Sigmoid colon (tissue), 7 donors: ENCODE measurements around the gene SNCAIP. TPM values are rescaled to one million over a fixed set of nuclear protein-coding genes. Genes with fewer than 3 reads are reported as not detected.
A peak's percentile ranks its signal among the peaks of the same experiment; 100 is the strongest.

Experiments
- DNase-seq: peaks from one replicate; pipeline ENCODE4 v3.0.0-alpha.2; 2019
- H3K27ac ChIP-seq, 4 donors: fragments of 200-600 bp; sonication (generic); one replicate each; pipeline ENCODE4 v1.5.1; 2016 to 2019; ENCODE audit warnings: mild to moderate bottlenecking in 1 of 4
- H3K27me3 ChIP-seq, 3 donors: fragments of 200-600 bp; sonication (generic); one replicate each; pipeline ENCODE4 v1.5.1; 2019; ENCODE audit warnings: mild to moderate bottlenecking in 1 of 3
- H3K36me3 ChIP-seq, 4 donors: fragments of 200-600 bp; sonication (generic); one replicate each; pipeline ENCODE4 v1.5.1; 2016 to 2019
- H3K4me1 ChIP-seq, 4 donors: fragments of 200-600 bp; sonication (generic); one replicate each; pipeline ENCODE4 v1.5.1; 2017 to 2019
- H3K4me3 ChIP-seq, 4 donors: fragments of 200-600 bp; sonication (generic); one replicate each; pipeline ENCODE4 v1.5.1; 2017 to 2019; ENCODE audit warnings: mild to moderate bottlenecking in 2 of 4, moderate library complexity in 1 of 4
- H3K9me3 ChIP-seq, 4 donors: fragments of 200-600 bp in 3 of 4; sonication (generic) in 3 of 4; one replicate each; pipeline versions ENCODE4 v1.5.1 to v1.6.1; 2013 to 2019
- CTCF ChIP-seq, 4 experiments: fragments of 450-650 bp in 3 of 4; fragments of 200-600 bp in 1 of 4; IDR thresholded peaks; one replicate each; pipeline ENCODE4 v1.5.1; 2016 to 2019; ENCODE audit warnings: antibody characterized with exemption in 4 of 4, mild to moderate bottlenecking in 3 of 4, moderate library complexity in 2 of 4
- EP300 ChIP-seq, 4 donors: sonication (generic); formaldehyde crosslinking; IDR thresholded peaks; one replicate each; pipeline ENCODE4 v1.6.1; 2017; ENCODE audit warnings: antibody characterized with exemption in 4 of 4
- POLR2A ChIP-seq, 2 donors: fragments of 450-650 bp; IDR thresholded peaks; one replicate each; pipeline ENCODE4 v1.6.1; 2016; ENCODE audit warnings: antibody characterized with exemption in 2 of 2, mild to moderate bottlenecking in 2 of 2, moderate library complexity in 2 of 2
- POLR2AphosphoS5 ChIP-seq, 4 donors: sonication (generic); formaldehyde crosslinking; IDR thresholded peaks; one replicate each; pipeline ENCODE4 v1.6.1; 2017; ENCODE audit warnings: antibody characterized with exemption in 4 of 4
- WGBS, 2 donors: extraction: QIAGEN DNeasy Blood & Tissue Kit; methylation state at CpG; one replicate each; pipeline ENCODE4 v1.1.7; 2013; 5-methylcytosine and 5-hydroxymethylcytosine counted together
- intact Hi-C: fragments of 100-400 bp; cut with DNase I; formaldehyde crosslinking; loops from one replicate; pipeline ENCODE4 v1.15.1; 2023
- polyA plus RNA-seq, 3 donors: library from polyadenylated mRNA; stranded (reverse); fragments of 200-250 nt; gene quantifications; one replicate each; pipeline ENCODE4 v1.2.3, GENCODE V29; 2013
- total RNA-seq, 4 donors: library from RNA; depleted of rRNA; stranded (reverse); fragments of >200 nt; gene quantifications; one replicate each; pipeline ENCODE4 v1.1.0, GENCODE V29; 2016
- donor health status: healthy with polysubstance abuse.
- donor health status: Bipolar disorder and iron deficiency.
- donor health status: healthy.

SNCAIP gene
- total and polyA plus RNA-seq, 7 donors, result 1.2 to 4.3 (median 3.2) TPM; not detected in 1

- intact Hi-C loops, result no loop called here
- Histone ChIP-seq H3K4me1 (peaks cover 0 to 22% (median 10%) of the 10 kb centered on the region in 4 donors), H3K27me3 (no peaks in the 10 kb centered on the region), H3K9me3 (no peaks in the 10 kb centered on the region), H3K27ac (no peak overlapping the region), H3K4me3 (no peak overlapping the region), H3K36me3 (no peaks in the 10 kb centered on the region)
- 84 to 86% methylated on average over 2 of the region's 2 CpGs for WGBS, 2 donors
- TF ChIP-seq POLR2A (IDR thresholded peaks at IDR 0.05) (no peak), CTCF (IDR thresholded peaks at IDR 0.05) (no peak), EP300 (IDR thresholded peaks at IDR 0.05) (no peak), POLR2AphosphoS5 (IDR thresholded peaks at IDR 0.05) (no peak)
- DNase-seq, result no peak
Observed at GRCh38 chr5:122356855-122357254, 44.8 kb downstream of the SNCAIP start.

- H3K27me3 ChIP-seq, result no peaks in the 10 kb centered on the region
- no peaks in the 10 kb centered on the region for H3K9me3 ChIP-seq
- no peak overlapping the region for H3K4me3 ChIP-seq
- no peak for TF ChIP-seq POLR2A (IDR thresholded peaks at IDR 0.05)
- TF ChIP-seq EP300 (IDR thresholded peaks at IDR 0.05), result no peak
- TF ChIP-seq CTCF (IDR thresholded peaks at IDR 0.05), result no peak
- TF ChIP-seq POLR2AphosphoS5 (IDR thresholded peaks at IDR 0.05), result peak in 1 of 4 donors; percentile 44
- 42 to 54% methylated on average over 4 of the region's 4 CpGs for WGBS, 2 donors
- no peak for DNase-seq
- no peak overlapping the region for H3K27ac ChIP-seq
- H3K4me1 ChIP-seq, result peaks cover 0 to 22% (median 10%) of the 10 kb centered on the region in 4 donors
- no peaks in the 10 kb centered on the region for H3K36me3 ChIP-seq
- intact Hi-C loops, result no loop called here
Observed at GRCh38 chr5:122358372-122358979, 46.4 kb downstream of the SNCAIP start.

- Histone ChIP-seq H3K27me3 (no peaks in the 10 kb centered on the region), H3K27ac (no peak overlapping the region), H3K4me1 (peaks cover 0 to 13% (median 6%) of the 10 kb centered on the region in 4 donors), H3K9me3 (no peaks in the 10 kb centered on the region), H3K36me3 (no peaks in the 10 kb centered on the region), H3K4me3 (no peak overlapping the region)
- 91 to 95% methylated on average over 4 of the region's 4 CpGs for WGBS, 2 donors
- no peak for DNase-seq
- intact Hi-C loops, result no loop called here
- no peak for TF ChIP-seq POLR2AphosphoS5 (IDR thresholded peaks at IDR 0.05)
- no peak for TF ChIP-seq CTCF (IDR thresholded peaks at IDR 0.05)
- TF ChIP-seq POLR2A (IDR thresholded peaks at IDR 0.05), result no peak
- no peak for TF ChIP-seq EP300 (IDR thresholded peaks at IDR 0.05)
Observed at GRCh38 chr5:122362361-122362760, 50.3 kb downstream of the SNCAIP start.

- WGBS, 2 donors, result 82 to 98% methylated on average over 1 of the region's 1 CpG
- Histone ChIP-seq H3K36me3 (no peaks in the 10 kb centered on the region), H3K9me3 (no peaks in the 10 kb centered on the region), H3K4me3 (no peak overlapping the region), H3K27ac (no peak overlapping the region), H3K27me3 (no peaks in the 10 kb centered on the region), H3K4me1 (peaks cover 0 to 19% (median 5%) of the 10 kb centered on the region in 4 donors)
- no peak for DNase-seq
- TF ChIP-seq EP300 (IDR thresholded peaks at IDR 0.05) (no peak), POLR2AphosphoS5 (IDR thresholded peaks at IDR 0.05) (no peak), POLR2A (IDR thresholded peaks at IDR 0.05) (no peak), CTCF (IDR thresholded peaks at IDR 0.05) (no peak)
- intact Hi-C loops, result no loop called here
Observed at GRCh38 chr5:122363623-122364022, 51.6 kb downstream of the SNCAIP start.

- H3K36me3 ChIP-seq, result no peaks in the 10 kb centered on the region
- WGBS, 2 donors, result 93 to 96% methylated on average over 3 of the region's 3 CpGs
- no peak for TF ChIP-seq EP300 (IDR thresholded peaks at IDR 0.05)
- no peak for TF ChIP-seq POLR2AphosphoS5 (IDR thresholded peaks at IDR 0.05)
- no peak for TF ChIP-seq POLR2A (IDR thresholded peaks at IDR 0.05)
- no peak for TF ChIP-seq CTCF (IDR thresholded peaks at IDR 0.05)
- DNase-seq, result no peak
- no peak overlapping the region for H3K27ac ChIP-seq
- peaks cover 0 to 22% (median 8%) of the 10 kb centered on the region in 4 donors for H3K4me1 ChIP-seq
- H3K27me3 ChIP-seq, result no peaks in the 10 kb centered on the region
- H3K9me3 ChIP-seq, result no peaks in the 10 kb centered on the region
- intact Hi-C loops, result no loop called here
- no peak overlapping the region for H3K4me3 ChIP-seq
Observed at GRCh38 chr5:122366501-122366900, 54.5 kb downstream of the SNCAIP start.
